ENCODE data around the gene HIP1R. TPM values are rescaled to one million over a fixed set of nuclear protein-coding genes. Genes with fewer than 3 reads are reported as not detected.

Gene HIP1R
- polyA plus RNA-seq, 1 of the 3 experiments (the other 2 are of a cell fraction) = 20.6 TPM

DNA sequence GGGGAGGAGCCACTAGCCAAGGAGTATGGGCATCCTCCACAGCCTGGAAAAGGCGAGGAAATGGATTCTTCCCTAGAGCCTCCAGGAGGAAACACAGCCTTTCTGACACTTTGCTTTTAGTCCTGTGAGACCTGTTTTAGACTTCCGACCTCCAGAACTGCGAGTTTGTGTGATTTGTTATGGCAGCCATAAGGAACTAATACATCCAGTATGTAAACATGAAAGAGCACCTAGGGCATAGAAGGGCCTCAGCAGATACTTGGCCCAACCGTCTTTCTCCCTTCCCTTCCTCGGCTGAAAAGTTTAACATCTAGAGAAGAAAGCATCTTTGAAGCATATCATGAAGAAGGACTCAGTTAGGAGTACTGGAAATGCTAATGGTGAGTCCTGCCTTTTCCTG lies 3.6 kb downstream of the HIP1R start:
- no peaks in the 10 kb centered on the region for H3K9me3 ChIP-seq

GRCh38 chr12:122839907-122840554 lies 4.8 kb downstream of the HIP1R start:
- peaks cover 18 to 56% of the 10 kb centered on the region in 2 experiments for H3K4me1 ChIP-seq (ENCODE audit: control insufficient read depth in 1 of 2, insufficient read depth in 2 of 2, low read depth in 1 of 2, low read length in 1 of 2)
- H4K20me1 ChIP-seq (ENCODE audit: insufficient read depth) = no peaks in the 10 kb centered on the region
- no peak for TF ChIP-seq GATA2 (CRISPR knock-in tag; IDR thresholded peaks at IDR 0.05)
- no peak overlapping the region for H3K4me2 ChIP-seq
- peaks cover 20% of the 10 kb centered on the region for H3F3A ChIP-seq (replicated peaks; ENCODE audit: insufficient read depth)
- peaks cover 27% of the 10 kb centered on the region for H3K79me2 ChIP-seq (ENCODE audit: insufficient read depth)
- no peak overlapping the region for H3K4me3 ChIP-seq (ENCODE audit: low read depth in 2 of 2, low read length in 1 of 2)
- no peak overlapping the region for H3K9ac ChIP-seq
- H3K9me3 ChIP-seq = no peaks in the 10 kb centered on the region
- H3K27me3 ChIP-seq (ENCODE audit: insufficient read depth) = no peaks in the 10 kb centered on the region
- POLR2A ChIA-PET = interaction anchor here (0.6 to 0.7 kb wide), 2 partner anchors 13 to 152 kb away, joined by 3 read pairs; no protein-coding TSS in a partner anchor
- WGBS (ENCODE audit: low lambda C conversion rate) = 92% methylated on average over 18 of the region's 18 CpGs
- H3K27ac ChIP-seq (ENCODE audit: low read depth in 2 of 2, low read length in 1 of 2) = peak overlapping the region in 1 of 2 experiments; percentile 36; a peak in 1 of 4 replicates
- H3K9me2 ChIP-seq = no peaks in the 10 kb centered on the region
- no peak overlapping the region for H2AFZ ChIP-seq (ENCODE audit: low read depth)
- CTCF ChIA-PET = interaction anchor here (0.7 to 2.1 kb wide), 4 partner anchors 21 to 203 kb away, joined by 3 to 16 read pairs (median 4); no protein-coding TSS in a partner anchor
- no peaks in the 10 kb centered on the region for H3K36me3 ChIP-seq (replicated peaks in 1 of 2; ENCODE audit: control insufficient read depth in 1 of 2, insufficient read depth in 2 of 2, low read length in 1 of 2)
- DNase-seq = no peak

More for the DNA sequence above, 3.6 kb downstream of the HIP1R start:
- Histone ChIP-seq H3K79me2 (ENCODE audit: insufficient read depth) (peaks cover 27% of the 10 kb centered on the region), H3K9ac (no peak overlapping the region), H3K36me3 (replicated peaks in 1 of 2; ENCODE audit: control insufficient read depth in 1 of 2, insufficient read depth in 2 of 2, low read length in 1 of 2) (no peaks in the 10 kb centered on the region), H3K4me1 (ENCODE audit: control insufficient read depth in 1 of 2, insufficient read depth in 2 of 2, low read depth in 1 of 2, low read length in 1 of 2) (peaks cover 18 to 48% of the 10 kb centered on the region in 2 experiments), H3F3A (replicated peaks; ENCODE audit: insufficient read depth) (peaks cover 31% of the 10 kb centered on the region), H2AFZ (ENCODE audit: low read depth) (no peak overlapping the region), H4K20me1 (ENCODE audit: insufficient read depth) (no peaks in the 10 kb centered on the region), H3K27me3 (ENCODE audit: insufficient read depth) (no peaks in the 10 kb centered on the region), H3K27ac (ENCODE audit: low read depth in 2 of 2, low read length in 1 of 2) (no peak overlapping the region), H3K9me2 (no peaks in the 10 kb centered on the region), H3K4me2 (no peak overlapping the region), H3K4me3 (ENCODE audit: low read depth in 2 of 2, low read length in 1 of 2) (no peak overlapping the region)
- 93% methylated on average over 3 of the region's 5 CpGs for WGBS (ENCODE audit: low lambda C conversion rate)
- POLR2A ChIA-PET = no interaction called here
- no peak for TF ChIP-seq TAF1 (IDR thresholded peaks at IDR 0.05; ENCODE audit: borderline replicate concordance, low read depth, low read length)
- no peak for TF ChIP-seq CHD2 (IDR thresholded peaks at IDR 0.05; ENCODE audit: low read length, partially characterized antibody)
- TF ChIP-seq, protein P1, sequence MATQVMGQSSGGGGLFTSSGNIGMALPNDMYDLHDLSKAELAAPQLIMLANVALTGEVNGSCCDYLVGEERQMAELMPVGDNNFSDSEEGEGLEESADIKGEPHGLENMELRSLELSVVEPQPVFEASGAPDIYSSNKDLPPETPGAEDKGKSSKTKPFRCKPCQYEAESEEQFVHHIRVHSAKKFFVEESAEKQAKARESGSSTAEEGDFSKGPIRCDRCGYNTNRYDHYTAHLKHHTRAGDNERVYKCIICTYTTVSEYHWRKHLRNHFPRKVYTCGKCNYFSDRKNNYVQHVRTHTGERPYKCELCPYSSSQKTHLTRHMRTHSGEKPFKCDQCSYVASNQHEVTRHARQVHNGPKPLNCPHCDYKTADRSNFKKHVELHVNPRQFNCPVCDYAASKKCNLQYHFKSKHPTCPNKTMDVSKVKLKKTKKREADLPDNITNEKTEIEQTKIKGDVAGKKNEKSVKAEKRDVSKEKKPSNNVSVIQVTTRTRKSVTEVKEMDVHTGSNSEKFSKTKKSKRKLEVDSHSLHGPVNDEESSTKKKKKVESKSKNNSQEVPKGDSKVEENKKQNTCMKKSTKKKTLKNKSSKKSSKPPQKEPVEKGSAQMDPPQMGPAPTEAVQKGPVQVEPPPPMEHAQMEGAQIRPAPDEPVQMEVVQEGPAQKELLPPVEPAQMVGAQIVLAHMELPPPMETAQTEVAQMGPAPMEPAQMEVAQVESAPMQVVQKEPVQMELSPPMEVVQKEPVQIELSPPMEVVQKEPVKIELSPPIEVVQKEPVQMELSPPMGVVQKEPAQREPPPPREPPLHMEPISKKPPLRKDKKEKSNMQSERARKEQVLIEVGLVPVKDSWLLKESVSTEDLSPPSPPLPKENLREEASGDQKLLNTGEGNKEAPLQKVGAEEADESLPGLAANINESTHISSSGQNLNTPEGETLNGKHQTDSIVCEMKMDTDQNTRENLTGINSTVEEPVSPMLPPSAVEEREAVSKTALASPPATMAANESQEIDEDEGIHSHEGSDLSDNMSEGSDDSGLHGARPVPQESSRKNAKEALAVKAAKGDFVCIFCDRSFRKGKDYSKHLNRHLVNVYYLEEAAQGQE (IDR thresholded peaks at IDR 0.05; ENCODE audit: low read depth, low read length) = no peak
- TF ChIP-seq TCF12 (IDR thresholded peaks at IDR 0.05) = no peak
- TF ChIP-seq MEF2A (IDR thresholded peaks at IDR 0.05; ENCODE audit: borderline replicate concordance, low read depth) = no peak
- no peak for TF ChIP-seq RAD21 (IDR thresholded peaks at IDR 0.05; ENCODE audit: low read length)
- no peak for TF ChIP-seq RFX5 (IDR thresholded peaks at IDR 0.05; ENCODE audit: low read length)
- no peak for TF ChIP-seq GABPA (IDR thresholded peaks at IDR 0.05; ENCODE audit: low read depth)
- TF ChIP-seq USF1 (IDR thresholded peaks at IDR 0.05; ENCODE audit: borderline replicate concordance, low read depth) = no peak
- TF ChIP-seq EP300 (IDR thresholded peaks at IDR 0.05; ENCODE audit: borderline replicate concordance in 1 of 2, low read depth in 1 of 2, low read length in 1 of 2) = no peak
- no peak for TF ChIP-seq SIN3A (IDR thresholded peaks at IDR 0.05; ENCODE audit: borderline replicate concordance, low read depth, low read length)
- DNase-seq = no peak
- CTCF ChIA-PET = no interaction called here
